Activated B cell treated with CpG ODN at 0.5 μM for 24 hours (primary cell): ENCODE measurements around the gene DNAH3. TPM values are rescaled to one million over a fixed set of nuclear protein-coding genes. Genes with fewer than 3 reads are reported as not detected.

Experiments
- ATAC-seq: fragments of 200-7000 bp; cut with Tn5 transposase; one replicate; pipeline ENCODE4 v1.10.0; 2021; ENCODE audit warnings: low read depth, mild to moderate bottlenecking, moderate library complexity
- CTCF ChIA-PET: fragments of 350-600 bp; sonication (Branson Sonifier 250); formaldehyde crosslinking; loops from one replicate; lab custom pipeline; 2021; ENCODE audit warnings: antibody characterized with exemption; lab: Charles Lee
- POLR2A ChIA-PET: fragments of 350-600 bp; sonication (Branson Sonifier 250); formaldehyde crosslinking; loops from one replicate; lab custom pipeline; 2021; ENCODE audit warnings: antibody characterized with exemption; lab: Charles Lee
- DNase-seq: peaks from one replicate; pipeline ENCODE4 v3.0.0; 2022
- H3K27ac Mint-ChIP-seq: one replicate; pipeline ENCODE4 v1.8.0; 2020; ENCODE audit warnings: mixed read lengths
- H3K27me3 Mint-ChIP-seq: one replicate; pipeline ENCODE4 v1.8.0; 2021; ENCODE audit warnings: mixed read lengths
- H3K36me3 Mint-ChIP-seq: one replicate; pipeline ENCODE4 v1.8.0; 2021; ENCODE audit warnings: low read depth, mixed read lengths
- H3K4me1 Mint-ChIP-seq: one replicate; pipeline ENCODE4 v1.8.0; 2021; ENCODE audit warnings: mixed read lengths
- H3K4me3 Mint-ChIP-seq: one replicate; pipeline ENCODE4 v1.8.0; 2020; ENCODE audit warnings: mild to moderate bottlenecking, mixed read lengths
- H3K9me3 Mint-ChIP-seq: one replicate; pipeline ENCODE4 v1.8.0; 2020; ENCODE audit warnings: mixed read lengths
- CTCF ChIP-seq: fragments of 200-600 bp; IDR thresholded peaks from one replicate; pipeline ENCODE4 v1.8.0; 2022; ENCODE audit warnings: antibody characterized with exemption, mild to moderate bottlenecking
- intact Hi-C: fragments of 100-400 bp; cut with micrococcal nuclease; formaldehyde crosslinking; loops from one replicate; pipeline ENCODE4 v1.15.1; 2024
- total RNA-seq: library from RNA; stranded (reverse); gene quantifications from 2 replicates; pipeline ENCODE4 v1.2.3, GENCODE V29; 2022

The DNAH3 gene
- total RNA-seq, 1 donor from 2014 or later: not detected

DNA sequence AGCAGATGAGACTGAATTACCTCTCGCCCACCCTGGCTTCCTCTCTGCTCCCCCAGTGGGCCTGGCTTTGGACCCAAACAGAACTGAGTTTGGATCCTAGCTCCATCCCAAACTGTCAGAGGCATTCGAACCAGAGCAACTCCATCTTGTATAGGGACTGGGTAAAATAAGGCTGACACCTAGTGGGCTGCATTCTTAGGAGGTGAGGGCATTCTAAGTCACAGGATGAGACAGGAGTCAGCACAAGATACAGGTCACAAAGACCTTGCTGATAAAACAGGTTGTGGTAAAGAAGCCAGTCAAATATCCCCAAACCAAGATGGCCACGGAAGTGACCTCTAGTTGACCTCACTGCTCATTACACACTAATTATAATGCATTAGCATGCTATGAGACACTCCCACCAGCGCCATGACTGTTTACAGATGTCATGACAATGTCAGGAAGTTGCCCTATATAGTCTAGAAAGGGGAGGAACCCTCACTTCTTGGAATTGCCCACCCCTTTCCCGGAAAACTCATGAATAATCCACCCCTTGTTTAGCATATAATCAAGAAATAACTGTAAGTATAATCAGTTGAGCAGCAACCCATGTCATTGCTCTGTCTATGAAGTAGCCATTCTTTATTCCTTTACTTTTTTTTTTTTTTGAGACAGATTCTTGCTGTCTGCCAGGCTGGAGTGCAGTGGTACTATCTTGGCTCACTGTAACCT, 205.6 kb downstream of the DNAH3 start:
- intact Hi-C loops: loop anchor here (1.0 to 10.0 kb wide), 2 partner anchors 70 to 95 kb away; no protein-coding TSS in a partner anchor
- Mint-ChIP-seq H3K4me1 (peaks cover 2% of the 10 kb centered on the region), H3K27me3 (no peaks in the 10 kb centered on the region), H3K9me3 (no peaks in the 10 kb centered on the region), H3K4me3 (no peak overlapping the region), H3K27ac (no peak overlapping the region), H3K36me3 (no peaks in the 10 kb centered on the region)
- CTCF ChIA-PET: interaction anchor here (1.6 kb wide), 1 partner anchor 95 kb away, joined by 5 read pairs; no protein-coding TSS in a partner anchor
- POLR2A ChIA-PET: no interaction called here
- ATAC-seq (no peak), DNase-seq (no peak)
- TF ChIP-seq CTCF: no peak

GRCh38 chr16:20942256-20942655, 208.4 kb downstream of the DNAH3 start:
- POLR2A ChIA-PET: interaction anchor here (0.7 kb wide), 1 partner anchor 91 kb away, joined by 9 read pairs; no protein-coding TSS in a partner anchor
- peaks cover 2% of the 10 kb centered on the region for H3K4me1 Mint-ChIP-seq
- intact Hi-C loops: loop anchor here (10.0 kb wide), 1 partner anchor 67 kb away; no protein-coding TSS in a partner anchor
- DNase-seq: no peak
- no peaks in the 10 kb centered on the region for H3K27me3 Mint-ChIP-seq
- no peak for ATAC-seq
- no peak overlapping the region for H3K4me3 Mint-ChIP-seq
- CTCF ChIA-PET: no interaction called here
- no peaks in the 10 kb centered on the region for H3K36me3 Mint-ChIP-seq
- no peak overlapping the region for H3K27ac Mint-ChIP-seq
- no peak for TF ChIP-seq CTCF
- no peaks in the 10 kb centered on the region for H3K9me3 Mint-ChIP-seq

DNA sequence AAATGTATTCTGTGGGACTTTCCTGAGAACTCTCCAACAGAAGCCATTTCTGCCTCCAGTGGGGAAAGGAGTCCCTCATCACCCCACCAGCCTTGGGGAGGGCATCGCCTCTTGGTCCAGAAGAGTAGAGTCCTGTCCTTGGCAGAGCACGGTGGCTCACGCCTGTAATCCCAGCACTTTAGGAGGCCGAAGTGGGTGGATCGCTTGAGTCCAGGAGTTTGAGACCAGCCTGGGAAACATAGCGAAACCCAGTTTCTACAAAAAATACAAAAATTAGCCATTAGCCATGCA, 209.1 kb downstream of the DNAH3 start:
- H3K36me3 Mint-ChIP-seq: no peaks in the 10 kb centered on the region
- ChIA-PET CTCF (no interaction called here), POLR2A (no interaction called here)
- peaks cover 2% of the 10 kb centered on the region for H3K4me1 Mint-ChIP-seq
- TF ChIP-seq CTCF: no peak
- ATAC-seq (no peak), DNase-seq (no peak)
- H3K27me3 Mint-ChIP-seq: no peaks in the 10 kb centered on the region
- no peaks in the 10 kb centered on the region for H3K9me3 Mint-ChIP-seq
- H3K27ac Mint-ChIP-seq: no peak overlapping the region
- H3K4me3 Mint-ChIP-seq: no peak overlapping the region
- intact Hi-C loops: loop anchor here (10.0 kb wide), 1 partner anchor 67 kb away; no protein-coding TSS in a partner anchor

DNA sequence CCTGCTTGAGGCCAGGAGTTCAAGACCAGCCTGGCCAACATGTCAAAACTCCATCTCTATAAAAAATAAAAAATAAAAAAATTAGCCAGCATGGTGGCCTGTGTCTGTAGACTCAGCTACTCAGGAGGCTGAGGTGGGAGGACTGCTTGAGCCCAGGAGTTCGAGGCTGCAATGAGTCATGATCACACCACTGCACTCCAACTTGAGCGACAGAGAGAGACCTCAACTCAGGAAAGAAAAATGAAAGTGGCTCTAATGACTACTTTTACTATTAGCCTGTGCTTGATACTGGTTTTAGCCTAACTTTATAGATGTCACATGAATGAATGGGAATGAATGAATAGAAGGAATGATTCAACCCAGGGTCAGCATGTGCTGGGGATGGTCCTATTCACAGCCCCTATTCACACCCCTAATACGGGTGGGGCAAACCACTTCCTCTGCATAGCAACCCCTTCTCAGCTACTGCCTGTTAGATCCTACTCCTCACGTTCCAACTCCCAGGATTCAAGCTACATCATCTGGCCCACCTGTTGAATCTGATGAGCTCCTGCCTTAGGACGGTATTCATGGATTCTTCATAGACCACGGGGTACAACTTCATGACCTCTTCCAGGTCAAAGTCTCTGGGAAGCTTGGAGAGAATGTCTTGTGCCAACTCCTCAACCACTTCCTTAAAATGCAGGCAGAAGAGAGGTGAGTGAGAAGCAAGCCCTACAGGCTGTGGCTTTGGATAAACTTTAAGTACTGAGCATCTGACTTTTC, 209.6 kb downstream of the DNAH3 start:
- Mint-ChIP-seq H3K4me1 (peaks cover 2% of the 10 kb centered on the region), H3K4me3 (no peak overlapping the region), H3K36me3 (no peaks in the 10 kb centered on the region), H3K9me3 (no peaks in the 10 kb centered on the region), H3K27me3 (no peaks in the 10 kb centered on the region), H3K27ac (no peak overlapping the region)
- no peak for TF ChIP-seq CTCF
- ChIA-PET CTCF (no interaction called here), POLR2A (no interaction called here)
- intact Hi-C loops: loop anchor here (10.0 kb wide), 1 partner anchor 66 kb away; no protein-coding TSS in a partner anchor
- DNase-seq (no peak), ATAC-seq (no peak)

- Mint-ChIP-seq H3K4me1 (peaks cover 2% of the 10 kb centered on the region), H3K9me3 (no peaks in the 10 kb centered on the region)
- CTCF ChIA-PET: no interaction called here
Measured at GRCh38 chr16:20939611-20940010, 211.0 kb downstream of the DNAH3 start.

More at GRCh38 chr16:20939611-20940010, 211.0 kb downstream of the DNAH3 start:
- no peaks in the 10 kb centered on the region for H3K27me3 Mint-ChIP-seq
- no peak for ATAC-seq
- no peak for TF ChIP-seq CTCF
- POLR2A ChIA-PET: no interaction called here
- DNase-seq: no peak
- intact Hi-C loops: loop anchor here (10.0 kb wide), 1 partner anchor 65 kb away; no protein-coding TSS in a partner anchor
- no peak overlapping the region for H3K27ac Mint-ChIP-seq
- no peaks in the 10 kb centered on the region for H3K36me3 Mint-ChIP-seq
- H3K4me3 Mint-ChIP-seq: no peak overlapping the region
